WERI-Rb-1 (cell line): Measurements from ENCODE around the gene EPAS1.

Source experiments
- DNase-seq: peaks from one replicate; pipeline ENCODE4 v3.0.0-alpha.2; 2020
- H3K27ac ChIP-seq: fragments of 250-450 bp; sonication (Bioruptor Pico); 2 replicates; pipeline ENCODE4 v1.5.1; 2020; ENCODE audit warnings: mild to moderate bottlenecking, moderate library complexity
- H3K27me3 ChIP-seq: fragments of 250-450 bp; sonication (Bioruptor Pico); 2 replicates; pipeline ENCODE4 v1.5.1; 2021; ENCODE audit warnings: mild to moderate bottlenecking, low read depth, moderate library complexity; ENCODE audit not compliant: insufficient read depth, severe bottlenecking
- H3K36me3 ChIP-seq: fragments of 250-450 bp; sonication (Bioruptor Pico); 2 replicates; pipeline ENCODE4 v1.5.1; 2020; ENCODE audit warnings: mild to moderate bottlenecking, moderate library complexity
- H3K4me3 ChIP-seq: 2 replicates; pipeline ENCODE4 v1.5.1; 2011; ENCODE audit warnings: low read depth, mild to moderate bottlenecking, control low read depth, low read length
- H3K9me3 ChIP-seq: fragments of 250-450 bp; sonication (Bioruptor Pico); 2 replicates; pipeline ENCODE4 v1.5.1; 2021; ENCODE audit warnings: mild to moderate bottlenecking, moderate library complexity; ENCODE audit not compliant: severe bottlenecking
- CTCF ChIP-seq: IDR thresholded peaks from 2 replicates; pipeline ENCODE4 v1.5.1; 2011; ENCODE audit warnings: low read depth, mild to moderate bottlenecking, control low read depth, inconsistent platforms, low read length

Gene EPAS1

GRCh38 chr2:46308629-46309028, 11.4 kb downstream of the EPAS1 start:
- Histone ChIP-seq H3K4me3 (no peak overlapping the region), H3K9me3 (no peaks in the 10 kb centered on the region), H3K36me3 (no peaks in the 10 kb centered on the region), H3K27me3 (no peaks in the 10 kb centered on the region), H3K27ac (no peak overlapping the region)
- TF ChIP-seq CTCF, result no peak
- DNase-seq, result no peak

GRCh38 chr2:46309052-46309953, 12.1 kb downstream of the EPAS1 start:
- Histone ChIP-seq H3K27me3 (no peaks in the 10 kb centered on the region), H3K9me3 (no peaks in the 10 kb centered on the region), H3K27ac (no peak overlapping the region), H3K36me3 (no peaks in the 10 kb centered on the region), H3K4me3 (no peak overlapping the region)
- TF ChIP-seq CTCF, result no peak
- no peak for DNase-seq

DNA sequence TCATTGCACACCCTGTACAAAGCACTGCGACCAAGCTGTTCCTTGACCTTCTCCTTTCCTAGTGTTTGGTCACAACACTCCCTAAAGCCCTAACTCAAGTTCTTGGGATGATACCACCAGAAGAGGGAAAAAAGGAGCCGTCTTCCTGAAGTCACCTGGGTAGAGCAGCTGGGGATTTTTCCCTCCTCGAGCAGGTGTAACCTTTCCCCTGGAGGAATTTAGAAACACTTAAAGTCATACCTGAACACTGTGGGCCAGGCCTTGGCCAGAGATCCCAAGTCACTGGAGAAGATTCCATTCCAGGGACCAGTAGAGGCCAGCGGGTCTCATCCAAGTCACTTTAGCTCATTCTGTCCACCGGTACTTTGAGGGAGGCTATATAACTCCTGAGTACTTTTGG, 13.2 kb downstream of the EPAS1 start:
- no peak overlapping the region for H3K27ac ChIP-seq
- no peak for DNase-seq
- no peak for TF ChIP-seq CTCF

GRCh38 chr2:46311651-46312223, 14.5 kb downstream of the EPAS1 start:
- Histone ChIP-seq H3K4me3 (no peak overlapping the region), H3K9me3 (no peaks in the 10 kb centered on the region), H3K27ac (no peak overlapping the region)

More for the DNA sequence above, 13.2 kb downstream of the EPAS1 start:
- H3K9me3 ChIP-seq, result no peaks in the 10 kb centered on the region
- H3K4me3 ChIP-seq, result no peak overlapping the region
- no peaks in the 10 kb centered on the region for H3K27me3 ChIP-seq
- no peaks in the 10 kb centered on the region for H3K36me3 ChIP-seq

GRCh38 chr2:46313063-46313462, 15.9 kb downstream of the EPAS1 start:
- no peak for TF ChIP-seq CTCF
- Histone ChIP-seq H3K27ac (no peak overlapping the region), H3K36me3 (no peaks in the 10 kb centered on the region), H3K9me3 (no peaks in the 10 kb centered on the region), H3K4me3 (no peak overlapping the region), H3K27me3 (no peaks in the 10 kb centered on the region)
- DNase-seq, result no peak

More at GRCh38 chr2:46311651-46312223, 14.5 kb downstream of the EPAS1 start:
- TF ChIP-seq CTCF, result no peak
- Histone ChIP-seq H3K36me3 (no peaks in the 10 kb centered on the region), H3K27me3 (no peaks in the 10 kb centered on the region)
- no peak for DNase-seq
